Breast epithelium (tissue), 4 donors: ENCODE results near the gene STXBP1. TPM values are rescaled to one million over a fixed set of nuclear protein-coding genes. Genes with fewer than 3 reads are reported as not detected.
A peak's percentile ranks its signal among the peaks of the same experiment; 100 is the strongest.

ENCODE experiments used
- DNase-seq, 2 donors: peaks; one replicate each; pipeline ENCODE4 v3.0.0-alpha.2; 2019; ENCODE audit warnings: low spot score in 2 of 2
- H3K27ac ChIP-seq, 2 donors: fragments of 200-600 bp; sonication (generic) in 1 of 2; one replicate each; pipeline ENCODE4 v1.5.1; 2016 to 2019; ENCODE audit warnings: mild to moderate bottlenecking in 1 of 2
- H3K27me3 ChIP-seq, 2 donors: fragments of 200-600 bp; sonication (generic) in 1 of 2; one replicate each; pipeline versions ENCODE4 v1.5.1 to v1.6.0; 2017 to 2019; ENCODE audit warnings: control low read depth in 1 of 2, mild to moderate bottlenecking in 1 of 2
- H3K36me3 ChIP-seq: fragments of 200-600 bp; one replicate; pipeline ENCODE4 v1.5.1; 2019
- H3K4me1 ChIP-seq, 2 donors: fragments of 200-600 bp; sonication (generic); one replicate each; pipeline ENCODE4 v1.5.1; 2016 to 2019; ENCODE audit warnings: control low read depth in 1 of 2
- H3K4me3 ChIP-seq, 3 donors: fragments of 200-600 bp; sonication (generic); 1 replicate in 2 of 3; 2 replicates in 1 of 3; pipeline ENCODE4 v1.5.1; 2016 to 2019; ENCODE audit warnings: mild to moderate bottlenecking in 3 of 3, moderate library complexity in 2 of 3
- H3K9me3 ChIP-seq, 2 donors: fragments of 200-600 bp; sonication (generic) in 1 of 2; one replicate each; pipeline ENCODE4 v1.5.1; 2016 to 2019; ENCODE audit warnings: control low read depth in 1 of 2
- POLR2A ChIP-seq: fragments of 450-650 bp; IDR thresholded peaks from one replicate; pipeline ENCODE4 v1.6.1; 2016; ENCODE audit warnings: antibody characterized with exemption, mild to moderate bottlenecking, moderate library complexity
- POLR2AphosphoS5 ChIP-seq, 3 donors: sonication (generic); formaldehyde crosslinking; IDR thresholded peaks; one replicate each; pipeline ENCODE4 v1.6.1; 2017; ENCODE audit warnings: antibody characterized with exemption in 3 of 3
- intact Hi-C: fragments of 100-400 bp; cut with DNase I; formaldehyde crosslinking; loops from one replicate; pipeline ENCODE4 v1.15.1; 2023; ENCODE audit warnings: low total_unique reads
- total RNA-seq, 3 donors: library from RNA; depleted of rRNA; stranded (reverse); fragments of >200 nt; gene quantifications; one replicate each; pipeline ENCODE4 v1.1.0, GENCODE V29; 2016
- TF ChIP-seq, protein P1 (sequence below), 3 donors: fragments of 450-650 bp; IDR thresholded peaks; one replicate each; pipeline ENCODE4 v1.5.1; 2016 to 2017; ENCODE audit warnings: antibody characterized with exemption in 3 of 3, mild to moderate bottlenecking in 3 of 3, moderate library complexity in 3 of 3

STXBP1 gene
- total RNA-seq, 3 donors from 2014 or later = 19.0 to 45.9 (median 43.2) TPM

GRCh38 chr9:127707766-127708165 is 95.7 kb downstream of the STXBP1 start:
- Histone ChIP-seq H3K36me3 (no peaks in the 10 kb centered on the region), H3K27me3 (no peaks in the 10 kb centered on the region), H3K9me3 (no peaks in the 10 kb centered on the region), H3K4me3 (no peak overlapping the region), H3K4me1 (no peaks in the 10 kb centered on the region), H3K27ac (no peak overlapping the region)
- intact Hi-C loops = no loop called here
- no peak for DNase-seq
- TF ChIP-seq, protein P1, sequence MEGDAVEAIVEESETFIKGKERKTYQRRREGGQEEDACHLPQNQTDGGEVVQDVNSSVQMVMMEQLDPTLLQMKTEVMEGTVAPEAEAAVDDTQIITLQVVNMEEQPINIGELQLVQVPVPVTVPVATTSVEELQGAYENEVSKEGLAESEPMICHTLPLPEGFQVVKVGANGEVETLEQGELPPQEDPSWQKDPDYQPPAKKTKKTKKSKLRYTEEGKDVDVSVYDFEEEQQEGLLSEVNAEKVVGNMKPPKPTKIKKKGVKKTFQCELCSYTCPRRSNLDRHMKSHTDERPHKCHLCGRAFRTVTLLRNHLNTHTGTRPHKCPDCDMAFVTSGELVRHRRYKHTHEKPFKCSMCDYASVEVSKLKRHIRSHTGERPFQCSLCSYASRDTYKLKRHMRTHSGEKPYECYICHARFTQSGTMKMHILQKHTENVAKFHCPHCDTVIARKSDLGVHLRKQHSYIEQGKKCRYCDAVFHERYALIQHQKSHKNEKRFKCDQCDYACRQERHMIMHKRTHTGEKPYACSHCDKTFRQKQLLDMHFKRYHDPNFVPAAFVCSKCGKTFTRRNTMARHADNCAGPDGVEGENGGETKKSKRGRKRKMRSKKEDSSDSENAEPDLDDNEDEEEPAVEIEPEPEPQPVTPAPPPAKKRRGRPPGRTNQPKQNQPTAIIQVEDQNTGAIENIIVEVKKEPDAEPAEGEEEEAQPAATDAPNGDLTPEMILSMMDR (IDR thresholded peaks at IDR 0.05) = peak in 1 of 3 donors; percentile 11
- TF ChIP-seq POLR2AphosphoS5 (IDR thresholded peaks at IDR 0.05) = no peak

DNA sequence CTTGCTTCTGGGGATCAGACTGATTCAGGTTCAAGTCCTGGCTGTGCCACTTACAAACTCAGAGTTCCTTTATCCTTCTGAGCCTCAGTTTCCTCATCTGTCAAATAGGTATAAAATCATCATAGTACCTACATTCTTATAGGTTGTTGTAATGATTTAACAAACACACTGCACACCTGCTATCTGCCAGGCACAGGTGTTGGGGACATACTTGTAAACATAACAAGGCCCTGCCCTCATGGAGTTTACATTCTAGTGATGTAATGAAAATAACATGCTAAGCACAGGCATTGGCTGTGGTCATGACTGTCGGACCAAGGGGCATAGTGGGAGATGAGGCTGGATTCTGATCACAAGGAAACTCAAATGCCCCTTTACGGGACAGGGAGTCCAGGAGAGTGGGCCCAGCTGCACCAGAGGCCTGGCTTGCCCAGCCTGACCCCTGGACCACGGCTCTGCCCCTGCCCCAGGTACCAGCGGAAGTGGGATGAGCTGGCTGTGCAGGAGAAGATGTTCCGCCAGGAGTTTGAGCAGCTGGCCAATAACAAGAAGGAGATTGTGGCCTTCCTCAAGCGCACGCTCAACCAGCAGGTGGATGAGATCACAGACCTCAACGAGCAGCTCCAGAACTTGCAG is 97.0 kb downstream of the STXBP1 start:
- intact Hi-C loops = no loop called here
- H3K9me3 ChIP-seq = no peaks in the 10 kb centered on the region

GRCh38 chr9:127710204-127710783 is 98.2 kb downstream of the STXBP1 start:
- Histone ChIP-seq H3K27ac (no peak overlapping the region), H3K9me3 (no peaks in the 10 kb centered on the region), H3K4me3 (no peak overlapping the region), H3K36me3 (no peaks in the 10 kb centered on the region), H3K4me1 (peaks cover 0 to 5% of the 10 kb centered on the region in 2 donors), H3K27me3 (no peaks in the 10 kb centered on the region)
- intact Hi-C loops = no loop called here
- no peak for TF ChIP-seq POLR2AphosphoS5 (IDR thresholded peaks at IDR 0.05)
- no peak for TF ChIP-seq POLR2A
- TF ChIP-seq, protein P1 (IDR thresholded peaks at IDR 0.05) = no peak
- DNase-seq = no peak

More for the DNA sequence above, 97.0 kb downstream of the STXBP1 start:
- Histone ChIP-seq H3K36me3 (no peaks in the 10 kb centered on the region), H3K4me3 (no peak overlapping the region), H3K27ac (no peak overlapping the region), H3K27me3 (no peaks in the 10 kb centered on the region), H3K4me1 (no peaks in the 10 kb centered on the region)
- DNase-seq = no peak
- TF ChIP-seq, protein P1 (IDR thresholded peaks at IDR 0.05) = no peak
- TF ChIP-seq POLR2AphosphoS5 (IDR thresholded peaks at IDR 0.05) (no peak), POLR2A (no peak)

GRCh38 chr9:127711226-127711701 is 99.2 kb downstream of the STXBP1 start:
- H3K9me3 ChIP-seq = no peaks in the 10 kb centered on the region
- H3K27me3 ChIP-seq = no peaks in the 10 kb centered on the region
- no peak for TF ChIP-seq POLR2A
- TF ChIP-seq, protein P1 (IDR thresholded peaks at IDR 0.05) = no peak
- no peak for TF ChIP-seq POLR2AphosphoS5 (IDR thresholded peaks at IDR 0.05)
- H3K36me3 ChIP-seq = no peaks in the 10 kb centered on the region
- H3K27ac ChIP-seq = no peak overlapping the region
- H3K4me1 ChIP-seq = peaks cover 2 to 5% of the 10 kb centered on the region in 2 donors
- DNase-seq = no peak
- intact Hi-C loops = no loop called here
- H3K4me3 ChIP-seq = no peak overlapping the region

GRCh38 chr9:127711831-127712274 is 99.8 kb downstream of the STXBP1 start:
- Histone ChIP-seq H3K27ac (no peak overlapping the region), H3K9me3 (no peaks in the 10 kb centered on the region), H3K27me3 (no peaks in the 10 kb centered on the region), H3K4me1 (peaks cover 3 to 5% of the 10 kb centered on the region in 2 donors), H3K4me3 (no peak overlapping the region), H3K36me3 (no peaks in the 10 kb centered on the region)
- intact Hi-C loops = no loop called here
- no peak for DNase-seq
- TF ChIP-seq POLR2A (no peak), POLR2AphosphoS5 (IDR thresholded peaks at IDR 0.05) (no peak)
- TF ChIP-seq, protein P1 (IDR thresholded peaks at IDR 0.05) = no peak
